AG04449 (cell line): ENCODE data around the gene AGTR1.
"Not testable (repeated sequence)": the region's sequence is repeated elsewhere in the genome, so short reads cannot be mapped to it uniquely, and the experiment has no call there.

Experiments
- CTCF ChIA-PET: fragments of 350-600 bp; formaldehyde crosslinking; extraction: SDS; loops from one replicate; lab custom pipeline; 2021; ENCODE audit warnings: antibody characterized with exemption; lab: Yijun Ruan, JAX
- POLR2A ChIA-PET: fragments of 400-600, 350-600 bp; formaldehyde crosslinking; extraction: SDS; loops from one replicate; lab custom pipeline; 2020; ENCODE audit warnings: antibody characterized with exemption, inconsistent platforms; lab: Yijun Ruan, JAX
- DNase-seq: peaks from one replicate; pipeline ENCODE4 v3.0.0-alpha.2; 2010; ENCODE audit warnings: low read depth, low spot score
- H3K4me3 ChIP-seq: 2 replicates; pipeline ENCODE4 v1.5.1; 2011; ENCODE audit warnings: low read depth, mild to moderate bottlenecking, control low read depth, low read length
- TF ChIP-seq, protein P1 (sequence below): IDR thresholded peaks from one replicate; pipeline ENCODE4 v1.5.1; 2011; ENCODE audit warnings: mild to moderate bottlenecking, moderate library complexity, low read length, control low read depth, inconsistent platforms; ENCODE audit not compliant: insufficient read depth; ENCODE audit errors: missing control alignments

Gene AGTR1

DNA sequence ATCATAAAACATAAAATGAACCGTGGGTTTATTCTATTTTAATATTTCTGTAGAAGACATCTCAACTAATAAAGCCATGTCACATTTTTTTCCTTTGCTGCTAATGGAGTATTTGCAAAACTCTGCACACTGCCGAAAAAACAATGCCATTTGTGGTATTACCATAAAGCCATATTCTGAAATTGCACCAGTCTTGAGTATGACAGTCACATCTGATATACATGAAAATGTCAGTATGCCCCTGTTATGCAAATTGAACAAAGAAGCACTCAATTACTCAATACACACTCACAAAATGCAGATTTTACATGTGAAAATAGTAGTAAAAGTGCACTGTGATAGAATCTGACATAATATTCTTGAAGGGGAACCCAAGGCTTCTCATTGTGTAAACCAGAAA, 74.7 kb downstream of the AGTR1 start:
- TF ChIP-seq, protein P1, sequence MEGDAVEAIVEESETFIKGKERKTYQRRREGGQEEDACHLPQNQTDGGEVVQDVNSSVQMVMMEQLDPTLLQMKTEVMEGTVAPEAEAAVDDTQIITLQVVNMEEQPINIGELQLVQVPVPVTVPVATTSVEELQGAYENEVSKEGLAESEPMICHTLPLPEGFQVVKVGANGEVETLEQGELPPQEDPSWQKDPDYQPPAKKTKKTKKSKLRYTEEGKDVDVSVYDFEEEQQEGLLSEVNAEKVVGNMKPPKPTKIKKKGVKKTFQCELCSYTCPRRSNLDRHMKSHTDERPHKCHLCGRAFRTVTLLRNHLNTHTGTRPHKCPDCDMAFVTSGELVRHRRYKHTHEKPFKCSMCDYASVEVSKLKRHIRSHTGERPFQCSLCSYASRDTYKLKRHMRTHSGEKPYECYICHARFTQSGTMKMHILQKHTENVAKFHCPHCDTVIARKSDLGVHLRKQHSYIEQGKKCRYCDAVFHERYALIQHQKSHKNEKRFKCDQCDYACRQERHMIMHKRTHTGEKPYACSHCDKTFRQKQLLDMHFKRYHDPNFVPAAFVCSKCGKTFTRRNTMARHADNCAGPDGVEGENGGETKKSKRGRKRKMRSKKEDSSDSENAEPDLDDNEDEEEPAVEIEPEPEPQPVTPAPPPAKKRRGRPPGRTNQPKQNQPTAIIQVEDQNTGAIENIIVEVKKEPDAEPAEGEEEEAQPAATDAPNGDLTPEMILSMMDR: no peak
- POLR2A ChIA-PET: no interaction called here
- no peak for DNase-seq
- no peak overlapping the region for H3K4me3 ChIP-seq
- CTCF ChIA-PET: no interaction called here

DNA sequence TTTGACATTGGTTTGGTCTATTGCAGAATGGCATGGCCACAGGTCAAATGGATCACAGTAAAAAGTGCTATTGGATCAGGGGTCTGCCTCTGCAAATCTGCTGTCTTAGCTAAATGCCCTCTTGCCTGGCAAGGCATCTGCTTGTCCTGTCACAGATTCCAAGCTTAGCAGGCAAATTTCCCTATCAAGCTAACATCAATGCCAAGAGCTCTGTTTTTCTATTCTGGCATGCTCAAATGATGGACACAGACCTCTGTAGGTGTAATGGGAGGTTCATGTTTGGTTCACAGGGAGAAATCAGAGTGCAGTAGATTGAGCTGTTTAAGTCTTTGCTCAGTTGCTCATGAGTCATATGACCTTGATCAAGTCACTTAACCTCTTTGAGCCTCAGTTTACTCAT, 75.1 kb downstream of the AGTR1 start:
- no peak for DNase-seq
- ChIA-PET POLR2A (no interaction called here), CTCF (interaction anchor here (0.8 kb wide), 1 partner anchor 40 kb away, joined by 3 read pairs; no protein-coding TSS in a partner anchor)
- no peak overlapping the region for H3K4me3 ChIP-seq
- TF ChIP-seq, protein P1: no peak

DNA sequence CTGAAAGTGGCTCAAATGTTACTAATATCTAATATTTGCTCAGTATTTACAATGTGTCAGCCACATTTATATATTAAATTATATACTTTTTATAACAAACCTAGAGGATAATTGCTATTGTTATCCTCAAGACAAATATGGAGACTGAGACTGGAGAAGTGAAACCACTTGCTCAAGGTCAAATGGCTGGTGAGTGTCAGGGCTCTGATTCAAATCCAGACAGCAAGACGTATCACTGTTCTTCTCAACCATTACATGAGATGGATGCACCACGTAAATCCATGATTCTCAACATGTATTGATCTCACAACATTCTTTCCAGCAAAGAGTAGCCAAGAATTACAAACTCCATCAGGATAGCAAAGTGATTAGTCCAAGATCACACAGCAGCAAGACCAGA, 76.1 kb downstream of the AGTR1 start:
- ChIA-PET POLR2A (no interaction called here), CTCF (interaction anchor here (0.8 kb wide), 1 partner anchor 41 kb away, joined by 3 read pairs; no protein-coding TSS in a partner anchor)
- TF ChIP-seq, protein P1: no peak
- no peak overlapping the region for H3K4me3 ChIP-seq
- DNase-seq: no peak

DNA sequence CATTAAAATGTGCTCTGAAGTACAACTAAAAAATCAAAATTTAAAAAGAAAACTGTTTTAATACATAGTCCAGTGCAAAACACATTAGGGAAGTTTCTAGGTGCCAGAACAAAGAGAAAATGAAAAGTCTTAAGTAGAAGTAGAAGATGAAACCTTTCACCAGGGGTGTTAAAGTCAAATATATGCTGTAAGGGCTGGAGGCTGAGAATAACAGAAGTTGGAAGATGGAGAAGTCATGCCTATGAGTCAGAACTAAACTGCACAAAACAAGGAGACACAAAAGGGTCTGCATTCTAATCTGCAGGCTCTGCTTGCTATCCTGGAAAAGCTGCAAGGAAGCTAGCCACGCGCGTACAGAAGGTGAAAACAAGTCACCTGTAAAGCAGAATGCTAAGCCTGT, 81.2 kb downstream of the AGTR1 start:
- TF ChIP-seq, protein P1: no peak
- DNase-seq: no peak
- no peak overlapping the region for H3K4me3 ChIP-seq
- ChIA-PET CTCF (no interaction called here), POLR2A (no interaction called here)

DNA sequence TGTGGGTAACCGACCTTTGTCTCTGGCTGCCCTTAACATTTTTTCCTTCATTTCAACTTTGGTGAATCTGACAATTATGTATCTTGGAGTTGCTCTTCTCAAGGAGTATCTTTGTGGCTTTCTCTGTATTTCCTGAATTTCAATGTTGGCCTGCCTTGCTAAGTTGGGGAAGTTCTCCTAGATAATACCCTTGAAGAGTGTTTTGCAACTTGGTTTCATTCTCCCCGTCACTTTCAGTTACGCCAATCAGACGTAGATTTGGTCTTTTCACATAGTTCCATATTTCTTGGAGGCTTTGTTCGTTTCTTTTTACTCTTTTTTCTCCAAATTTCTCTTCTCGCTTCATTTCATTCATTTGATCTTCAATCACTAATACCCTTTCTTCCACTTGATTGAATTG, 87.3 kb downstream of the AGTR1 start:
- POLR2A ChIA-PET, DNase-seq, CTCF ChIA-PET, H3K4me3 ChIP-seq: not testable (repeated sequence)

DNA sequence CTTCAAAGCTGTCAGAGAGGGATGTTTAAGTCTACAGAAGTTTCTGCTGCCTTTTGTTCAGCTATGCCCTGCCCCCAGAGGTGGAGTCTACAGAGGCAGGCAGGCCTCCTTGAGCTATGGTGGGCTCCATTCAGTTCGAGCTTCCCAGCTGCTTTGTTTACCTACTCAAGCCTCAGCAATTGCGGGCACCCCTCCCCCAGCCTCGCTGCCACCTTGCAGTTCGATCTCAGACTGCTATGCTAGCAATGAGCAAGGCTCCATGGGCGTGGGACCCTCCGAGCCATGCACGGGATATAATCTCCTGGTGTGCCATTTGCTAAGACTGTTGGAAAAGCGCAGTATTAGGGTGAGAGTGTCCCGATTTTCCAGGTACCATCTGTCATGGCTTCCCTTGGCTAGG, 88.5 kb downstream of the AGTR1 start:
- DNase-seq, CTCF ChIA-PET, H3K4me3 ChIP-seq, POLR2A ChIA-PET: not testable (repeated sequence)

DNA sequence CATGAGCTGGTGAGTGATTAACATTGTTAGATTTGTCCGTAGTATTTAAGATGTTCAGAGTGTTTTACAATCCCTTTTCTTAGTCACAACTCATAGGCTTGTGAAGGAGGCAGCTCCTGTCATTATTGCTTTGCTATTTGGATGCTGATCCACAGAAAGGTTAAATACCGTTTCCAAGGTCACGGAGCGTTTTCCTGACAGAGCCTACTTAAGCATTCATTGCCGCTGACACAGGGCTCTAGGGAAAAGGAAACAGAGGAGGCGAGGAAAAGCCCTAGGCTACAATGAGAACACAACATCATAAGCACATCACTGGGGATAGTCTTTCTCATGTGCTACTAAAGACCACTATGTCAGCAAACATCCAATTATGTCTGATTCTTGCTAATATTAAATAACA, 91.4 kb downstream of the AGTR1 start:
- ChIA-PET CTCF (no interaction called here), POLR2A (no interaction called here)
- no peak for DNase-seq
- H3K4me3 ChIP-seq: no peak overlapping the region
- TF ChIP-seq, protein P1: no peak
